ENCODE data around the gene HDAC4. TPM values are rescaled to one million over a fixed set of nuclear protein-coding genes. Genes with fewer than 3 reads are reported as not detected.

HDAC4 gene
- total RNA-seq, 1 experiment from 2014 or later: 21.8 TPM

- H3K4me3 Mint-ChIP-seq (ENCODE audit: unreplicated experiment): no peak overlapping the region
- no peaks in the 10 kb centered on the region for H3K9me3 Mint-ChIP-seq (ENCODE audit: unreplicated experiment)
- BruUV-seq (replicated peaks): no TSS peak
- peaks cover 24% of the 10 kb centered on the region for H3K36me3 Mint-ChIP-seq (ENCODE audit: insufficient read depth, unreplicated experiment)
- intact Hi-C loops (cut with micrococcal nuclease): no loop called here
- H3K27ac Mint-ChIP-seq (ENCODE audit: low read depth, unreplicated experiment): no peak overlapping the region
- CTCF ChIA-PET: no interaction called here
- no peaks in the 10 kb centered on the region for H3K4me1 Mint-ChIP-seq (ENCODE audit: insufficient read depth, unreplicated experiment)
- DNase-seq (ENCODE audit: unreplicated experiment): no peak
- POLR2A ChIA-PET: no interaction called here
- TF ChIP-seq CTCF (IDR thresholded peaks at IDR 0.05; ENCODE audit: unreplicated experiment): no peak
- no peaks in the 10 kb centered on the region for H3K27me3 Mint-ChIP-seq (ENCODE audit: insufficient read depth, unreplicated experiment)
Measured at GRCh38 chr2:239184968-239185903, 215.6 kb downstream of the HDAC4 start.

DNA sequence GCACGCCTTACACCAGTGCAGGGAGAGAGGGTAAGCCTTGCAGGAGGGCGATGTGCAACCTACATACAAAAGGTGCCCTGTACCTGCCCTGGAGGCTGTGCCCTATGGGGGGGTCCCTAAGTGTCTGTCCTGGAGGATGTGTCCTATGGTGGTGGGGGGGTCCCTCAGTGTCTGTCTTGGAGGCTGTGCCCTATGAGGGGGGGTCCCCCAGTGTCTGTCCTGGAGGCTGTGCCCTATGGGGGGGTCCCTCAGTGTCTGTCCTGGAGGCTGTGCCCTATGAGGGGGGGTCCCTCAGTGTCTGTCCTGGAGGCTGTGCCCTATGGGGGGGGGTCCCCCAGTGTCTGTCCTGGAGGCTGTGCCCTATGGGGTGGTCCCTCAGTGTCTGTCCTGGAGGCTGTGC, 216.6 kb downstream of the HDAC4 start:
- no peak overlapping the region for H3K4me3 Mint-ChIP-seq (ENCODE audit: unreplicated experiment)
- POLR2A ChIA-PET: no interaction called here
- H3K4me1 Mint-ChIP-seq (ENCODE audit: insufficient read depth, unreplicated experiment): no peaks in the 10 kb centered on the region
- CTCF ChIA-PET: no interaction called here
- no peak for DNase-seq (ENCODE audit: unreplicated experiment)
- peaks cover 30% of the 10 kb centered on the region for H3K36me3 Mint-ChIP-seq (ENCODE audit: insufficient read depth, unreplicated experiment)
- H3K27ac Mint-ChIP-seq (ENCODE audit: low read depth, unreplicated experiment): no peak overlapping the region
- intact Hi-C loops (cut with micrococcal nuclease): no loop called here
- no peaks in the 10 kb centered on the region for H3K27me3 Mint-ChIP-seq (ENCODE audit: insufficient read depth, unreplicated experiment)
- BruUV-seq (replicated peaks): no TSS peak
- H3K9me3 Mint-ChIP-seq (ENCODE audit: unreplicated experiment): no peaks in the 10 kb centered on the region
- TF ChIP-seq CTCF (IDR thresholded peaks at IDR 0.05; ENCODE audit: unreplicated experiment): no peak

- H3K36me3 Mint-ChIP-seq (ENCODE audit: insufficient read depth, unreplicated experiment): peaks cover 32% of the 10 kb centered on the region
- H3K4me1 Mint-ChIP-seq (ENCODE audit: insufficient read depth, unreplicated experiment): no peaks in the 10 kb centered on the region
- POLR2A ChIA-PET: no interaction called here
- DNase-seq (ENCODE audit: unreplicated experiment): no peak
- no peak overlapping the region for H3K4me3 Mint-ChIP-seq (ENCODE audit: unreplicated experiment)
- H3K27ac Mint-ChIP-seq (ENCODE audit: low read depth, unreplicated experiment): no peak overlapping the region
- TF ChIP-seq CTCF (IDR thresholded peaks at IDR 0.05; ENCODE audit: unreplicated experiment): no peak
- BruUV-seq (replicated peaks): no TSS peak
- CTCF ChIA-PET: interaction anchor here (0.5 kb wide), 1 partner anchor 1510 kb away, joined by 3 read pairs; no protein-coding TSS in a partner anchor
- no peaks in the 10 kb centered on the region for H3K27me3 Mint-ChIP-seq (ENCODE audit: insufficient read depth, unreplicated experiment)
- H3K9me3 Mint-ChIP-seq (ENCODE audit: unreplicated experiment): no peaks in the 10 kb centered on the region
- intact Hi-C loops (cut with micrococcal nuclease): no loop called here
Measured at GRCh38 chr2:239182981-239183791, 217.6 kb downstream of the HDAC4 start.

DNA sequence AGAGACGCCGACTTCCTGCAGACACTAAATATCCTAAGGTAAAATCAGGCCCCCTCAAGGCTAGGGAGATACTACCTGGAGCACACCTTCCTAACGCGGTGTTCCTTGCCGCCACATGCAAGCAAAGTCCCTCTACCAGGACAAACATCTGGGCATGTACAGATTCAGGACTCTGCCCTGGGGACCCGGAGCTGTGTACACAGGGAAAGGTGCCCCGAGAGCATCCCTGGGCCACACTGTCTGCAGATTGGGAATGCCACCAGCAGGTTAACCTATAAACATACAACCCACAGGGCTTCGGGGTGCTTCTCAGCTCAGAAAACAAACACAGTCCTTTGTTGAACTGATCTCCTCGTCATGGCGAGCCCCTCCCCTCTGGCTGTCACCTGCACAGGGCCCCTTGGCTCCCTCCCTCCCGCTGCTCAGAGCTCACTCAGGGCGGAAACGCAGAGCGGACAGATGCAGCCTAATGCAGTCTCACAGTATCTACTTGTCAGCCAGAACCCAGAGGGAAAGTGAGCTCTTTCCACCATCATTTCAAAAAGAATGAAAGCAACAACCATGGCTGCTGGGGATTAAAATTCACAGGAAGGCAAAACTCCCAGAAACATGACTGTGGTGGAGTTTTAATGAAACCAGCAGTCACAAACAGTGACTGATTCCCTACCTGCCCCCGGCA, 218.8 kb downstream of the HDAC4 start:
- DNase-seq (ENCODE audit: unreplicated experiment): no peak
- no peak overlapping the region for H3K4me3 Mint-ChIP-seq (ENCODE audit: unreplicated experiment)
- ChIA-PET CTCF (interaction anchor here (1.2 kb wide), 1 partner anchor 58 kb away, joined by 4 read pairs; no protein-coding TSS in a partner anchor), POLR2A (no interaction called here)
- no peak overlapping the region for H3K27ac Mint-ChIP-seq (ENCODE audit: low read depth, unreplicated experiment)
- BruUV-seq (replicated peaks): no TSS peak
- H3K9me3 Mint-ChIP-seq (ENCODE audit: unreplicated experiment): peaks cover 3% of the 10 kb centered on the region
- H3K27me3 Mint-ChIP-seq (ENCODE audit: insufficient read depth, unreplicated experiment): no peaks in the 10 kb centered on the region
- H3K36me3 Mint-ChIP-seq (ENCODE audit: insufficient read depth, unreplicated experiment): peaks cover 37% of the 10 kb centered on the region
- H3K4me1 Mint-ChIP-seq (ENCODE audit: insufficient read depth, unreplicated experiment): no peaks in the 10 kb centered on the region
- intact Hi-C loops (cut with micrococcal nuclease): no loop called here
- TF ChIP-seq CTCF (IDR thresholded peaks at IDR 0.05; ENCODE audit: unreplicated experiment): no peak
